NCI-H1417 (cell line): ENCODE measurements around the gene ACTR6.
"Not testable (repeated sequence)": the region's sequence is repeated elsewhere in the genome, so short reads cannot be mapped to it uniquely, and the experiment has no call there.

ENCODE experiments used
- DNase-seq, 3 experiments: peaks; one replicate each; lab custom pipeline; 2025; lab: John Stamatoyannopoulos, UW

Gene ACTR6

GRCh38 chr12:100219328-100220109, 18.9 kb downstream of the ACTR6 start:
- no peak for DNase-seq

- no peak for DNase-seq
Observed at GRCh38 chr12:100221523-100221922, 20.9 kb downstream of the ACTR6 start.

GRCh38 chr12:100222173-100222572, 21.6 kb downstream of the ACTR6 start:
- DNase-seq, result not testable (repeated sequence)

GRCh38 chr12:100225491-100225890, 24.9 kb downstream of the ACTR6 start:
- no peak for DNase-seq

GRCh38 chr12:100229036-100229635, 28.5 kb downstream of the ACTR6 start:
- peak in 2 of 3 experiments; percentile 17 to 31 for DNase-seq

GRCh38 chr12:100229876-100230275, 29.3 kb downstream of the ACTR6 start:
- DNase-seq, result no peak

- DNase-seq, result not testable (repeated sequence)
Observed at GRCh38 chr12:100231873-100232272, 31.3 kb downstream of the ACTR6 start.

GRCh38 chr12:100234166-100234565, 33.6 kb downstream of the ACTR6 start:
- DNase-seq, result no peak

GRCh38 chr12:100234591-100235304, 34.1 kb downstream of the ACTR6 start:
- peak; percentile 15 to 76 (median 76) for DNase-seq

- DNase-seq, result no peak
Observed at GRCh38 chr12:100238801-100239200, 38.2 kb downstream of the ACTR6 start.

GRCh38 chr12:100239589-100239988, 39.0 kb downstream of the ACTR6 start:
- no peak for DNase-seq

GRCh38 chr12:100243137-100243536, 42.5 kb downstream of the ACTR6 start:
- no peak for DNase-seq

- DNase-seq, result no peak
Observed at GRCh38 chr12:100247765-100248164, 47.1 kb downstream of the ACTR6 start.

- no peak for DNase-seq
Observed at GRCh38 chr12:100248886-100249285, 48.3 kb downstream of the ACTR6 start.

- no peak for DNase-seq
Observed at GRCh38 chr12:100249941-100250340, 49.3 kb downstream of the ACTR6 start.

GRCh38 chr12:100251917-100252316, 51.3 kb downstream of the ACTR6 start:
- peak in 2 of 3 experiments; percentile 16 to 76 for DNase-seq

- DNase-seq, result no peak
Observed at GRCh38 chr12:100253437-100253836, 52.8 kb downstream of the ACTR6 start.

GRCh38 chr12:100254876-100255275, 54.3 kb downstream of the ACTR6 start:
- no peak for DNase-seq

- DNase-seq, result no peak
Observed at GRCh38 chr12:100258127-100258526, 57.5 kb downstream of the ACTR6 start.

- DNase-seq, result no peak
Observed at GRCh38 chr12:100263131-100263530, 62.5 kb downstream of the ACTR6 start.

- not testable (repeated sequence) for DNase-seq
Observed at GRCh38 chr12:100265107-100265506, 64.5 kb downstream of the ACTR6 start.

- DNase-seq, result peak in 1 of 3 experiments; percentile 44
Observed at GRCh38 chr12:100265732-100266584, 65.3 kb downstream of the ACTR6 start.
